PC-9 (cell line): Measurements from ENCODE around the gene SF1.

Experiments
- EZH2 ChIP-seq: fragments of 200-600 bp; sonication (generic); IDR thresholded peaks from 2 replicates; pipeline ENCODE4 v1.8.0; 2017; ENCODE audit warnings: antibody characterized with exemption, low read depth
- TF ChIP-seq, protein P1 (sequence below): fragments of 200-600 bp; sonication (generic); conservative IDR thresholded peaks from 2 replicates; pipeline ENCODE4 v1.6.1; 2017; ENCODE audit warnings: mixed run types, antibody characterized with exemption, mild to moderate bottlenecking, moderate library complexity

DNA sequence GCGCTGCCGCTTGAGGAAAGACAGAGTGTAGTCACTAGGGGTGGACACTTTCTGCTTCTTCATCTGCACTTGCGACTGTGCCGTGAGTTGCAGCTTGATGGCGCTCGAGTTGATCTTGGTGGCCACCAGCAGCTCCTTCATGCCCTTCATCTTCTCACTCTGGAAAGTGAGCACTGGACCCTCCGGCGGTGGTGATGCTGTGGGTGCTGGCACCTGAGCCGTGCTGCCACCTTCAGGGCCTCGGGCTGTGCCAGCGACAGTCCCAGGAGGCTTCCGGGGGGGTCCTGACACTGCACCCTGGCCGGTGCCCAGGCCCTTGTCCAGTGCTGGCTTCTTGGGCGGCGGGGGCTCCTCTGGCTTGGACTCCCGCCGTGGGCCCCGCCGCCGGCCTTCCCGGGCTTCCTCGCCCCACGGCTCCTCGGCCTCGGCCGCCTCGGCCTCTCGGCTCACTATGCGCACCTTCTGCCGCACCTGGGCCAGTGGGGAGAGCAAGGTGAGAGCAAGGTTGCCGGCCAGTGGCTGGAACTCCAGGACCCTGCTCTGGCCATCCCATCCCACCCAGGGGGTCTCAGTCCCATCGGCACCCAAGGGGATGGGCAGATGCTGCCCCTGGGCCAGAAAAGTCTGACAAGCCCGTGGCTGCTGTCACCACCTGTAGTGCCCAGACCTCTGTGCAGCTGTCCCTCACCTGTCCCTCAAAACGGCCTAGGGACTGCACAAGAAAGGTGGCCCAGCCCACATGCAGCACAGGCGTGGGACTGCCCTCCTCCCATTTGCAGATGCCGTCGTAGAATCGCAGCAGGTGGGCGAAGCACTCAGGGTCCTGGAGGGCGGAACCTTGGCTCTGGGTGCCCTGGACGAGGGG, 26.2 kb upstream of the SF1 start:
- TF ChIP-seq, protein P1, sequence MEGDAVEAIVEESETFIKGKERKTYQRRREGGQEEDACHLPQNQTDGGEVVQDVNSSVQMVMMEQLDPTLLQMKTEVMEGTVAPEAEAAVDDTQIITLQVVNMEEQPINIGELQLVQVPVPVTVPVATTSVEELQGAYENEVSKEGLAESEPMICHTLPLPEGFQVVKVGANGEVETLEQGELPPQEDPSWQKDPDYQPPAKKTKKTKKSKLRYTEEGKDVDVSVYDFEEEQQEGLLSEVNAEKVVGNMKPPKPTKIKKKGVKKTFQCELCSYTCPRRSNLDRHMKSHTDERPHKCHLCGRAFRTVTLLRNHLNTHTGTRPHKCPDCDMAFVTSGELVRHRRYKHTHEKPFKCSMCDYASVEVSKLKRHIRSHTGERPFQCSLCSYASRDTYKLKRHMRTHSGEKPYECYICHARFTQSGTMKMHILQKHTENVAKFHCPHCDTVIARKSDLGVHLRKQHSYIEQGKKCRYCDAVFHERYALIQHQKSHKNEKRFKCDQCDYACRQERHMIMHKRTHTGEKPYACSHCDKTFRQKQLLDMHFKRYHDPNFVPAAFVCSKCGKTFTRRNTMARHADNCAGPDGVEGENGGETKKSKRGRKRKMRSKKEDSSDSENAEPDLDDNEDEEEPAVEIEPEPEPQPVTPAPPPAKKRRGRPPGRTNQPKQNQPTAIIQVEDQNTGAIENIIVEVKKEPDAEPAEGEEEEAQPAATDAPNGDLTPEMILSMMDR, result no peak
- no peak for TF ChIP-seq EZH2
